BJ (cell line): Measurements from ENCODE around the gene POLG2. TPM values are rescaled to one million over a fixed set of nuclear protein-coding genes. Genes with fewer than 3 reads are reported as not detected.

Source experiments
- CTCF ChIA-PET: fragments of 350-600 bp; formaldehyde crosslinking; extraction: SDS; loops from one replicate; lab custom pipeline; 2021; ENCODE audit warnings: antibody characterized with exemption, inconsistent platforms; lab: Yijun Ruan, JAX
- POLR2A ChIA-PET: fragments of 300-600 bp; sonication (Branson Sonifier 250); formaldehyde crosslinking; extraction: SDS; loops from one replicate; lab custom pipeline; 2021; ENCODE audit warnings: antibody characterized with exemption; lab: Charles Lee
- DNase-seq: peaks from one replicate; pipeline ENCODE4 v3.0.0-alpha.2; 2011; ENCODE audit warnings: low read depth
- H3K27me3 ChIP-seq: 2 replicates; pipeline ENCODE4 v1.6.0; 2011; ENCODE audit warnings: low read length; ENCODE audit not compliant: control insufficient read depth, insufficient read depth
- H3K36me3 ChIP-seq: 2 replicates; pipeline ENCODE4 v1.5.1; 2011; ENCODE audit warnings: low read length; ENCODE audit not compliant: control insufficient read depth, insufficient read depth
- H3K4me3 ChIP-seq: 2 replicates; pipeline ENCODE4 v1.5.1; 2011; ENCODE audit warnings: low read depth, mild to moderate bottlenecking, control low read depth, low read length
- polyA plus RNA-seq: library from polyadenylated mRNA; depleted of rRNA; stranded (reverse); fragments of >200 nt; gene quantifications from 2 replicates; pipeline ENCODE4 v1.2.3, GENCODE V29; 2011
- TF ChIP-seq, protein P1 (sequence below): IDR thresholded peaks from 2 replicates; pipeline ENCODE4 v1.5.1; 2011; ENCODE audit warnings: low read depth, mild to moderate bottlenecking, control low read depth, inconsistent platforms, low read length, moderate library complexity; ENCODE audit not compliant: insufficient read depth

POLG2 gene
- polyA plus RNA-seq, 1 experiment = 4.5 TPM

DNA sequence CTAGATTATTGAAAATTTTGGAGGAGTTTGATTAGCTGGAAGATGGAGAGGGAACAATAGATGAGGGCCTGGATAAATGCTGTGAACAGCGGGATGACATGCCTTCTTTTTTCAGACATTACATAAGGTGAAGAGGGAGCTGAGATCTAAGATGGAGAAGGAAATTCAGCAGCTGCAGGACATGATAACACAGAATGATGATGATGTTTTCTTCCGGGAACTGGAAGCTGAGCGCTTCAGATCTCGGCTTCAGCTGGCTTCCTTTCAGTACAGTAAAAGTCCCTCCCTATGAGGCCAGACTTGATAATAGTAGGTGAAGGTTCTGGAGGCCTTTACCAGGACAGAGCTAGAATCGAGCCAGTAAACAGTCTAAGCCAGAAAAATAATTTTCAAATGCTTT is 40.6 kb upstream of the POLG2 start:
- TF ChIP-seq, protein P1, sequence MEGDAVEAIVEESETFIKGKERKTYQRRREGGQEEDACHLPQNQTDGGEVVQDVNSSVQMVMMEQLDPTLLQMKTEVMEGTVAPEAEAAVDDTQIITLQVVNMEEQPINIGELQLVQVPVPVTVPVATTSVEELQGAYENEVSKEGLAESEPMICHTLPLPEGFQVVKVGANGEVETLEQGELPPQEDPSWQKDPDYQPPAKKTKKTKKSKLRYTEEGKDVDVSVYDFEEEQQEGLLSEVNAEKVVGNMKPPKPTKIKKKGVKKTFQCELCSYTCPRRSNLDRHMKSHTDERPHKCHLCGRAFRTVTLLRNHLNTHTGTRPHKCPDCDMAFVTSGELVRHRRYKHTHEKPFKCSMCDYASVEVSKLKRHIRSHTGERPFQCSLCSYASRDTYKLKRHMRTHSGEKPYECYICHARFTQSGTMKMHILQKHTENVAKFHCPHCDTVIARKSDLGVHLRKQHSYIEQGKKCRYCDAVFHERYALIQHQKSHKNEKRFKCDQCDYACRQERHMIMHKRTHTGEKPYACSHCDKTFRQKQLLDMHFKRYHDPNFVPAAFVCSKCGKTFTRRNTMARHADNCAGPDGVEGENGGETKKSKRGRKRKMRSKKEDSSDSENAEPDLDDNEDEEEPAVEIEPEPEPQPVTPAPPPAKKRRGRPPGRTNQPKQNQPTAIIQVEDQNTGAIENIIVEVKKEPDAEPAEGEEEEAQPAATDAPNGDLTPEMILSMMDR = no peak

DNA sequence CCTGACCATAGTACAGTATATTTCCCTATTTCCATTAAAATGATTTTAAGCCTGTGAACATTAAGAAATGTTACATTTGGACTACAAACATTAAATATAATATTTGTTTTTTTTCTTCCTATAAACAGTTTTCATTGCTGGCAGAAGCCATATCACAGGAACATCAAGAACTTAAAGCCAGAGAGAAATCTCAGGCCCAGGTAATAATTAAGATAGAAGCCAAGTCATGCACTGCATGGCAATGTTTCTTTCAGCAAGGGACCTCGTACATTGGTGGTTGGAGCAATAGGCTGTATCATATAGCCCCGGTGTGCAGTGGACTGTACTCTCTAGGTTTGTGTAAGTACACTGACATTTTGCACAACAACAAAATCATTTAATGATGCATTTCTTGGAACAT is 40.1 kb upstream of the POLG2 start:
- no peaks in the 10 kb centered on the region for H3K27me3 ChIP-seq
- no peak overlapping the region for H3K4me3 ChIP-seq
- peaks cover 31% of the 10 kb centered on the region for H3K36me3 ChIP-seq
- ChIA-PET CTCF (no interaction called here), POLR2A (no interaction called here)
- TF ChIP-seq, protein P1 = no peak
- DNase-seq = no peak

More for the DNA sequence above, 40.6 kb upstream of the POLG2 start:
- H3K36me3 ChIP-seq = peaks cover 28% of the 10 kb centered on the region
- no peaks in the 10 kb centered on the region for H3K27me3 ChIP-seq
- POLR2A ChIA-PET = no interaction called here
- CTCF ChIA-PET = interaction anchor here (1.1 kb wide), 1 partner anchor 221 kb away, joined by 3 read pairs; no protein-coding TSS in a partner anchor
- DNase-seq = no peak
- no peak overlapping the region for H3K4me3 ChIP-seq

- Histone ChIP-seq H3K27me3 (no peaks in the 10 kb centered on the region), H3K36me3 (peaks cover 31% of the 10 kb centered on the region), H3K4me3 (no peak overlapping the region)
- CTCF ChIA-PET = interaction anchor here (0.9 to 1.0 kb wide), 2 partner anchors 11 to 15 kb away, joined by 3 read pairs; no protein-coding TSS in a partner anchor
- POLR2A ChIA-PET = no interaction called here
- TF ChIP-seq, protein P1 = no peak
- no peak for DNase-seq
Measured at GRCh38 chr17:64535357-64535756, 38.5 kb upstream of the POLG2 start.

GRCh38 chr17:64534187-64534586 is 37.3 kb upstream of the POLG2 start:
- ChIA-PET CTCF (interaction anchor here (0.8 kb wide), 1 partner anchor 14 kb away, joined by 3 read pairs; no protein-coding TSS in a partner anchor), POLR2A (no interaction called here)
- Histone ChIP-seq H3K27me3 (no peaks in the 10 kb centered on the region), H3K4me3 (no peak overlapping the region), H3K36me3 (peaks cover 27% of the 10 kb centered on the region)
- TF ChIP-seq, protein P1 = peak; percentile 27; the same call in 1 of the 2 replicates
- DNase-seq = no peak

DNA sequence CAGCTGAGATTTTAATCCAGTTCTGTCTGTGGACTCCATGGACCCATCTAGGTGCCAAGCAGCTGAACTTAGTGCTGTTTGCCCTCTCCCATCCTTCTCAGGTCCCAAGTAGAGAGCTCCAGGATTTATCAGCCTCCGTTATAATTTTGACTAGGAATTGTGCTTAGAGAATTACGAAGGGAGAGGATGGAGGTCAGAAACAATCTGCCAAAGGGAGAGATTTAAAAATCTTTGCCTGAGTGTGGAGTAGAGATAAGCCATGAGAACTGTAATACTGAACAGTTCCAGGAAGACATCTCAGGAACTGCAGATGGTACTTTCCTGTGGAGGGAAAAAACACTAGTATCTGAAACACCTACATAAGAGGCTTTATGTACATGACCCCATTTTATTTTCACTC is 36.9 kb upstream of the POLG2 start:
- Histone ChIP-seq H3K27me3 (no peaks in the 10 kb centered on the region), H3K36me3 (peaks cover 27% of the 10 kb centered on the region), H3K4me3 (no peak overlapping the region)
- no peak for DNase-seq
- CTCF ChIA-PET = interaction anchor here (0.8 kb wide), 1 partner anchor 14 kb away, joined by 3 read pairs; no protein-coding TSS in a partner anchor
- POLR2A ChIA-PET = no interaction called here
- TF ChIP-seq, protein P1 = no peak
